ENCODE data around the gene MPZL1. TPM values are rescaled to one million over a fixed set of nuclear protein-coding genes. Genes with fewer than 3 reads are reported as not detected.
"Not testable (repeated sequence)": the region's sequence is repeated elsewhere in the genome, so short reads cannot be mapped to it uniquely, and the experiment has no call there.

Gene MPZL1
- total RNA-seq, 2 experiments from 2014 or later = 48.9 to 61.9 TPM

GRCh38 chr1:167806676-167807075, 84.9 kb downstream of the MPZL1 start:
- H4K20me1 ChIP-seq (ENCODE audit: insufficient read depth, low read length); BruUV-seq (replicated peaks); H2AFZ ChIP-seq (ENCODE audit: low read length); H3K36me3 ChIP-seq (ENCODE audit: insufficient read depth, low read length); H3K79me2 ChIP-seq (ENCODE audit: insufficient read depth, low read depth, low read length); H3K9me2 ChIP-seq (ENCODE audit: insufficient read depth, low read length); H3K4me2 ChIP-seq (ENCODE audit: low read length); DNase-seq (ENCODE audit: low spot score); H3K27ac ChIP-seq (ENCODE audit: low read depth, low read length, poor library complexity, severe bottlenecking); CTCF ChIA-PET (ENCODE audit: unreplicated experiment); H3K9me3 ChIP-seq (ENCODE audit: low read length); H3K4me3 ChIP-seq (ENCODE audit: low read depth, low read length, poor library complexity, severe bottlenecking): not testable (repeated sequence)
- H3K4me1 ChIP-seq (ENCODE audit: insufficient read depth, low read length, poor library complexity, severe bottlenecking) = peaks cover 17% of the 10 kb centered on the region
- POLR2A ChIA-PET = interaction anchor here (1.2 to 1.4 kb wide), 2 partner anchors 12 to 54 kb away, joined by 4 read pairs; no protein-coding TSS in a partner anchor
- intact Hi-C loops (cut with micrococcal nuclease; ENCODE audit: unreplicated experiment) = loop anchor here (10.0 kb wide), 1 partner anchor 278 kb away; no protein-coding TSS in a partner anchor

GRCh38 chr1:167808104-167808503, 86.3 kb downstream of the MPZL1 start:
- ChIA-PET POLR2A (interaction anchor here (0.6 to 1.4 kb wide), 2 partner anchors 55 to 588 kb away, joined by 4 read pairs; partner anchors contain the start of gene POU2F1), CTCF (ENCODE audit: unreplicated experiment) (no interaction called here)
- Histone ChIP-seq H4K20me1 (ENCODE audit: insufficient read depth, low read length) (no peaks in the 10 kb centered on the region), H3K9me2 (ENCODE audit: insufficient read depth, low read length) (no peaks in the 10 kb centered on the region), H3K79me2 (ENCODE audit: insufficient read depth, low read depth, low read length) (no peaks in the 10 kb centered on the region), H3K4me2 (ENCODE audit: low read length) (no peak overlapping the region), H3K27ac (ENCODE audit: low read depth, low read length, poor library complexity, severe bottlenecking) (no peak overlapping the region), H3K4me3 (ENCODE audit: low read depth, low read length, poor library complexity, severe bottlenecking) (no peak overlapping the region), H3K4me1 (ENCODE audit: insufficient read depth, low read length, poor library complexity, severe bottlenecking) (peaks cover 17% of the 10 kb centered on the region), H3K9me3 (ENCODE audit: low read length) (peaks cover 1% of the 10 kb centered on the region; the same call in 1 of the 2 replicates), H2AFZ (ENCODE audit: low read length) (no peak overlapping the region), H3K36me3 (ENCODE audit: insufficient read depth, low read length) (no peaks in the 10 kb centered on the region)
- TF ChIP-seq CTCF (conservative IDR thresholded peaks at IDR 0.05; ENCODE audit: low read length) = no peak
- TF ChIP-seq EZH2phosphoT487 (IDR thresholded peaks at IDR 0.05; ENCODE audit: borderline replicate concordance, low read depth, low read length) = no peak
- intact Hi-C loops (cut with micrococcal nuclease; ENCODE audit: unreplicated experiment) = loop anchor here (10.0 kb wide), 1 partner anchor 277 kb away; no protein-coding TSS in a partner anchor
- no TSS peak for BruUV-seq (replicated peaks)
- no peak for DNase-seq (ENCODE audit: low spot score)

GRCh38 chr1:167808690-167809089, 86.9 kb downstream of the MPZL1 start:
- ChIA-PET POLR2A (interaction anchor here (0.6 kb wide), 1 partner anchor 588 kb away, joined by 4 read pairs; the partner anchor contains the start of gene POU2F1), CTCF (ENCODE audit: unreplicated experiment) (no interaction called here)
- BruUV-seq (replicated peaks) = no TSS peak
- H3K9me3 ChIP-seq (ENCODE audit: low read length) = peaks cover 7% of the 10 kb centered on the region; the same call in 1 of the 2 replicates
- no peaks in the 10 kb centered on the region for H3K79me2 ChIP-seq (ENCODE audit: insufficient read depth, low read depth, low read length)
- no peak overlapping the region for H3K4me3 ChIP-seq (ENCODE audit: low read depth, low read length, poor library complexity, severe bottlenecking)
- H4K20me1 ChIP-seq (ENCODE audit: insufficient read depth, low read length) = no peaks in the 10 kb centered on the region
- no peak for TF ChIP-seq EZH2phosphoT487 (IDR thresholded peaks at IDR 0.05; ENCODE audit: borderline replicate concordance, low read depth, low read length)
- no peak for TF ChIP-seq CTCF (conservative IDR thresholded peaks at IDR 0.05; ENCODE audit: low read length)
- no peak overlapping the region for H2AFZ ChIP-seq (ENCODE audit: low read length)
- no peaks in the 10 kb centered on the region for H3K9me2 ChIP-seq (ENCODE audit: insufficient read depth, low read length)
- H3K27ac ChIP-seq (ENCODE audit: low read depth, low read length, poor library complexity, severe bottlenecking) = no peak overlapping the region
- peaks cover 14% of the 10 kb centered on the region for H3K4me1 ChIP-seq (ENCODE audit: insufficient read depth, low read length, poor library complexity, severe bottlenecking)
- intact Hi-C loops (cut with micrococcal nuclease; ENCODE audit: unreplicated experiment) = loop anchor here (10.0 kb wide), 1 partner anchor 276 kb away; no protein-coding TSS in a partner anchor
- no peak overlapping the region for H3K4me2 ChIP-seq (ENCODE audit: low read length)
- no peak for DNase-seq (ENCODE audit: low spot score)
- no peaks in the 10 kb centered on the region for H3K36me3 ChIP-seq (ENCODE audit: insufficient read depth, low read length)
